IMR-90 (cell line): Measurements from ENCODE around the gene IL36A.

Source experiments
- CEBPB ChIP-seq: IDR thresholded peaks from 2 replicates; pipeline ENCODE4 v1.6.1; 2012; ENCODE audit warnings: low read depth, low read length, improper control_type of control experiment
- FOS ChIP-seq: fragments of 150-350 bp; IDR thresholded peaks from 2 replicates; pipeline ENCODE4 v1.6.1; 2016; ENCODE audit warnings: low read depth, low read length
- NFE2L2 ChIP-seq: fragments of 150-350 bp; IDR thresholded peaks from 2 replicates; pipeline ENCODE4 v1.6.1; 2016; ENCODE audit warnings: low read depth, mild to moderate bottlenecking, low read length
- POLR2A ChIP-seq: IDR thresholded peaks from 2 replicates; pipeline ENCODE4 v1.6.1; 2012; ENCODE audit warnings: mild to moderate bottlenecking, low read depth, low read length
- RAD21 ChIP-seq: IDR thresholded peaks from 2 replicates; pipeline ENCODE4 v1.6.1; 2012; ENCODE audit warnings: low read length, improper control_type of control experiment
- RCOR1 ChIP-seq: IDR thresholded peaks from 2 replicates; pipeline ENCODE4 v1.6.1; 2012; ENCODE audit warnings: mild to moderate bottlenecking, low read length, improper control_type of control experiment; ENCODE audit not compliant: insufficient replicate concordance
- TF ChIP-seq, protein P1 (sequence below): conservative IDR thresholded peaks from 2 replicates; pipeline ENCODE4 v1.5.1; 2012; ENCODE audit warnings: mild to moderate bottlenecking, low read depth, low read length, improper control_type of control experiment

- TF ChIP-seq, protein P1, sequence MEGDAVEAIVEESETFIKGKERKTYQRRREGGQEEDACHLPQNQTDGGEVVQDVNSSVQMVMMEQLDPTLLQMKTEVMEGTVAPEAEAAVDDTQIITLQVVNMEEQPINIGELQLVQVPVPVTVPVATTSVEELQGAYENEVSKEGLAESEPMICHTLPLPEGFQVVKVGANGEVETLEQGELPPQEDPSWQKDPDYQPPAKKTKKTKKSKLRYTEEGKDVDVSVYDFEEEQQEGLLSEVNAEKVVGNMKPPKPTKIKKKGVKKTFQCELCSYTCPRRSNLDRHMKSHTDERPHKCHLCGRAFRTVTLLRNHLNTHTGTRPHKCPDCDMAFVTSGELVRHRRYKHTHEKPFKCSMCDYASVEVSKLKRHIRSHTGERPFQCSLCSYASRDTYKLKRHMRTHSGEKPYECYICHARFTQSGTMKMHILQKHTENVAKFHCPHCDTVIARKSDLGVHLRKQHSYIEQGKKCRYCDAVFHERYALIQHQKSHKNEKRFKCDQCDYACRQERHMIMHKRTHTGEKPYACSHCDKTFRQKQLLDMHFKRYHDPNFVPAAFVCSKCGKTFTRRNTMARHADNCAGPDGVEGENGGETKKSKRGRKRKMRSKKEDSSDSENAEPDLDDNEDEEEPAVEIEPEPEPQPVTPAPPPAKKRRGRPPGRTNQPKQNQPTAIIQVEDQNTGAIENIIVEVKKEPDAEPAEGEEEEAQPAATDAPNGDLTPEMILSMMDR = no peak
- TF ChIP-seq CEBPB (no peak), POLR2A (no peak), FOS (no peak), RCOR1 (no peak), NFE2L2 (no peak), RAD21 (no peak)
Measured at GRCh38 chr2:112996635-112997034, 8.6 kb upstream of the IL36A start.
